GM19023 (cell line): ENCODE results near the gene CD96.
A peak's percentile ranks its signal among the peaks of the same experiment; 100 is the strongest.

ENCODE experiments used
- ATAC-seq: cut with Tn5 transposase; IDR thresholded peaks from one replicate; pipeline ENCODE4 v1.9.1; 2021; ENCODE audit warnings: mild to moderate bottlenecking, moderate library complexity; ENCODE audit not compliant: unreplicated experiment

Gene CD96

DNA sequence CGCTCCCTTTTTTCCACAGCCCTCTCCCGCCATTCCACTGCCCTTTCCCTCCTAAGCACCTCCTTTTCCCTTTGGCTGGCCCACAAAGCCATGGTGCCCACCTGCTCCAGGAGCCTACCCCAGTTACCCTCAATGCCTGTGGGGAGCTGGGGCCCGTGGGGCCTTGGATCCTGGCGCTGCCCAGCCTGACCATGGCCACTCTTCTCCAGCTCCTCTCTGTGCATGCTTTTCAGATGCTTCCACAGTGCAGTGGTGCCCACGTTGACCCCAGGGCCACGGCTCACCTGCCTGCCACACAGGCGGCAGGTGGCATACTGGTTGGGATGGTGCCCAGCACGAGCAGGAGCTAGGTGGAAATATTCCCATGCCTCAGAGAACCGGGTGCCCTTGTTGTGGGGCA, 51.7 kb downstream of the CD96 start:
- ATAC-seq: no peak

- ATAC-seq: peak; percentile 74
Measured at GRCh38 chr3:111594205-111594604, 52.2 kb downstream of the CD96 start.

DNA sequence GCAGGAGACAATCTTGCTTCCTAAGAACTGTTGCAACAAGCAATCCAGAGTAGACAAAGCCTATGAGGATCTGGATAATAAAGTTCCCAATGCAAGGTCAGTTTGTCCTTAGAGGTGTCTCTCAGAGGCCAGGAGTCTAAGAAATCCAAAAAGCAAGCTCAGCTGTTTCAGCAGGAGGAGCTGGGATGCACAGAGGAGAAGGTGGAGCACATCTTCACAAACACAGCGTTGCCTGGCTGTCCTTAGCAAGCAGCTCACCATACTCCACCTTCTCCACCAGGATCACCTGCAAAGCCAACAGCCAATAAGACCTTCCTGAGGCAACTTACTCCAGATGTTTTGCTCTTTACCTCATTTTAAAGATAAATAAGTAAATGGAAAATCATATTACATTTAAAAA, 52.8 kb downstream of the CD96 start:
- ATAC-seq: no peak

- peak; percentile 49 for ATAC-seq
Measured at GRCh38 chr3:111595232-111595631, 53.2 kb downstream of the CD96 start, which contains the start of gene ZBED2. Gene ZBED2, minus strand, starts transcription at chr3:111595346. Its CDS starts 1,145 bp downstream, at chr3:111594201.

DNA sequence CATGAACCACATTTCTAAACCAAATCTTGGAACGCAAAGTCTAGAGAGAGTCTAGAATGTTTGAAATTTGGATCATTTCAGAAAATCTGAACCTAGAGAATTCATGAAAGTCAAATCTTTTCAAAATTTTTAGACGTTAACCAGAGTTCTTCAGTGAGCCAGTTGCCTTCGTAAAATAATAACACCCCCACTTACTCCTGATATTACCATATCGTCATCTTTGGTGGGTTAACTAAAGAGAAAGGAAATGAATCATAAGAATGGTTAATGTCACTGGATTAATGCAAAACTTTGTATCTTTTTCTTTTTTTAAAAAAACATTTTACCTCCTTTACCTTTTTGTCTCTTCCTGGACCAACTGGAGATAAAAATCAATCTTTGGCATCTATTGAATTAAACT, 54.3 kb downstream of the CD96 start:
- no peak for ATAC-seq

GRCh38 chr3:111598139-111598538, 56.1 kb downstream of the CD96 start:
- ATAC-seq: no peak

DNA sequence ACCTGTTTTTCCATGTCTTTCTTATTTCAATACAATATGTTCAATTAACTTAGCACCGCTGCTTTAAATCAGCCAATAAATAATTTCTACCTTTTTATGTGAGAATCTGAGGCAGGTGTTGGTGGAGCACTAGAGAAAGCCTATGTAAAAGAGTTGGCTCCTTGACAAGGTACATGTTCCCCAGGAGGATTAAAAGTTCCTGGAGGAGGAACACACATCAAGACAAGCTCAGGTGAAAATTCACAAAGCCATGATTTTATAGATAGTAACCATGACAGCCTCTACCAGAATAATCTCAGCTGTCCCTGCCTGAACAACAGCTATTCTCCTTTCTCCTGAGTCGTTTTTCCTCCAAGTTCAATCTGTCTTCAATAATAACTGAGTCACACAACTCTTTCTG, 56.6 kb downstream of the CD96 start:
- no peak for ATAC-seq

GRCh38 chr3:111601810-111602209, 59.8 kb downstream of the CD96 start:
- ATAC-seq: no peak

DNA sequence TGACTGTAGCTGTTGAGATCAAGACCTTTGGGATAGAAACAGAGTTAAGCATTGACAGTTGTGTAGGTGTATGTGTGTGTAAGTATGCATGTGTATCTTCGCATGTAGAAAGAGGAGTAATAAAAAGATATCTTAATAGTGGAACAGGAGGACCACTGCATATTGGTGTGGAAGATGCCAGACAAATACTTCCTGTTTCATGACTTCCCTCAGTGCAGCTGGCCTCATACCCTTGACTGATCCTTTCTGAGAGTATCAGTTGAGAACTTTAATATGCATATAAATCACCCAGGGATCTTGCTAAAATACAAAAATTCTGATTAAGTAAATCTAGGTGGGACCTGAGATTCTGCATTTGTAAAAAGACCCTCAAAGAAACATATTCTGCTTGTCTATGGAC, 61.7 kb downstream of the CD96 start:
- ATAC-seq: peak; percentile 58

DNA sequence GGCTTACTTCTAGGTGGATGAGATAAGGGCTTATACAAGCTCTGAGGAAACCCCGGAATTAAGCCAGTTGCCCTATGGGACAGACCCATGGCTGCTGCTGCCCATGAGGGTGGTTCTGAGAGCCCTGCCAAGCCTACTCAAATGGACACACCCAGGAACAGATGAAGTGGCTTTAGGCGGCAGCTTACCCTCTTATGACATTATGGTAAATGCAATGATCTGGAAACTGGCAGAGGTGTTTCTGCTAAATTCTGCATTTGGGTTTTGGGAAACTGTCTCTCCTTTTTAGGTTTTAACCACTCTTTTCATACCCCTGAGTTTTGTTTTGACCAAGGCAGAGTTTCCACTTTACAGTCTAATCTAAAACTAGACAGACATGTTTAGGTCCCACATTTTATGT, 62.1 kb downstream of the CD96 start:
- peak; percentile 27 for ATAC-seq

DNA sequence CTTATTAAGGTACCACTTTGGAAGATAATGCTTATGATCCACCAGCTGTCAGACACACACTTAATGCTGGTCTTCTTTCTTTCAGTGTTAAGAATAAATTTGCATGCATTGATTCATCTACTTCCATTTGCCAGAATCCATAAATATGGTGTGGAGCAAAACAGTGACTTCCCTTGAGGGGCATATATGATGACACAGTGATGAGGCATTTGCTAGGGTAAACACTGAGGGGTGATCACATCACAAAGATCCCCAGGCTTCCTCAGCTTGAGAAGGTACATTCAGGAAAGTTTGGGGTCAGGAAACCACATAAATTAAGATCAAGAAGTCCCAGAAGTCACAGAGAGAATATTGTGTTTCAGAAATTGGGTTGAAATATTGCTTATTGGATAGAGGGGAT, 63.0 kb downstream of the CD96 start:
- no peak for ATAC-seq

- no peak for ATAC-seq
Measured at GRCh38 chr3:111605493-111605892, 63.5 kb downstream of the CD96 start.

GRCh38 chr3:111607240-111607920, 65.4 kb downstream of the CD96 start:
- ATAC-seq: no peak

GRCh38 chr3:111608383-111608782, 66.4 kb downstream of the CD96 start:
- ATAC-seq: no peak

DNA sequence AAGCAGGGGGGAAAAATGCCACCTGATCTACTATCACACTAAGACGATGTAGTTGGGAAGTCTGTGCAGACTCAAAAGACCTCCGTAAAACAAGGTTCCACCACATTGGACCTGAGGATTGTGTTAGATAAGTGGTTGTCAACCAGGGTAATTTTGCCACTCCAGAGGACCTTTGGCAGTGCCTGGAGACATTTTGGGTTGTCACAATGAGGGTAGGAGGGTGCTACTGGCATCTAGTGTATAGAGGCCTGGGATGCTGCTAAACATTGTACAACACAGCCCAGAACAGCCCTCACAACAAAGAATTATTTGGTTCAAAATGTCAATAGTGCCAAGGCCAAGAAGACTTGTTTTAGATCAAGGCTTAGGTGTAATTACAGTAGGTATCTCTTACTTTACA, 67.7 kb downstream of the CD96 start:
- no peak for ATAC-seq

DNA sequence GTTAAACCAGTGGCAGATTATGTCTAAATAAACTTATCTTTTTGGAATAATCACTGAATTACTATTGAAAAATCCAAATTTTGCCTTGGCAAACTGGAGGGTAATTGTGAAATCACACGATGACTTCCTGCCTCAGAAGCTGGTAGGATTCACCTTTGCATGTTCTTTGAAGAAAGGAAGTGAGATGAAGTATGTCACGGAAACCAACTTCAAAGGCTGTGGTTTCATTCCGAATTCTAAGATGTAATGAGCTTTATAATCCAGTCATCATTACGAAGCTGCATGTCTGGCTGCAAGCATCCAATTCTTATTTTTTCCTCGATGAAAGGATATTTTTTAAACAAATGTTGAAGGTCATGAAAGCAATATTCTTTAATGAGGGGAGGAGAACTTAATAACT, 68.2 kb downstream of the CD96 start:
- ATAC-seq: peak; percentile 90

- peak; percentile 27 for ATAC-seq
Measured at GRCh38 chr3:111610612-111611054, 68.6 kb downstream of the CD96 start.

DNA sequence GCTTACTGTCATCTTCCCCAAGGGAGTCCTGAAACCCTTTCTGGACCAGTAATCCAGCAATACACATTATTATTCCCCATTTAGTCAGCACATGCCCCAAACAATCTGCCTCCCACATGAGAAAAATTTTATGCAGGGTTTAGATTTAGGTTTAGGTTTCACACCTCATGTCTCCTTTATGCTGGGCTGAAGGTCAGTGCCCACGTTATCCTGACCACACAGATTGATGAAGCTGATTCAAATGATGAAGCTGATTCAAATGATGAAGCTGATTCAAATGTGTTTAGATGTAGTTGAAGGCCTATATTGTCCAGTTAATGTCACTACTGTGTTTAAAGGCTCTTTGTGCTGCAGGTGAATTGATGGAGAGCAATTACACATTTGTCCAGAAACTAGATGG, 71.3 kb downstream of the CD96 start:
- ATAC-seq: no peak

DNA sequence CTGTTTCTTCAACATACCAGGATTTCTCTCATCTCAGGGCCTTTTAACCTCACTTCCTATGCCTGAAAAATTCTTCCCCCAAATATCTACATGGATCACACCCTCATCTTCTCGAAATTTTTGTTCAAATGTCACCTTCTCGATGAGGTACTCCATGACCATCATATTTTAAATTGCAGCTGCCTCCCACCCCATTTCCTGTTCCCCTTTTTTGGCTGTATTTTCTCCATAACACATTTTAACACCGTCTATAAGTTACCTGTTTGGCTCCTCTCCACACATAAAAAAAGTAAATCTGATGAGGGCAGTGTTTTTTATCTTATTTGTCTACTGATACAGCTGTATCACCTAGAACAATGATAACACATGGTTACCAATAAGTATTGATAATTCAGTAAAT, 73.9 kb downstream of the CD96 start:
- ATAC-seq: no peak

DNA sequence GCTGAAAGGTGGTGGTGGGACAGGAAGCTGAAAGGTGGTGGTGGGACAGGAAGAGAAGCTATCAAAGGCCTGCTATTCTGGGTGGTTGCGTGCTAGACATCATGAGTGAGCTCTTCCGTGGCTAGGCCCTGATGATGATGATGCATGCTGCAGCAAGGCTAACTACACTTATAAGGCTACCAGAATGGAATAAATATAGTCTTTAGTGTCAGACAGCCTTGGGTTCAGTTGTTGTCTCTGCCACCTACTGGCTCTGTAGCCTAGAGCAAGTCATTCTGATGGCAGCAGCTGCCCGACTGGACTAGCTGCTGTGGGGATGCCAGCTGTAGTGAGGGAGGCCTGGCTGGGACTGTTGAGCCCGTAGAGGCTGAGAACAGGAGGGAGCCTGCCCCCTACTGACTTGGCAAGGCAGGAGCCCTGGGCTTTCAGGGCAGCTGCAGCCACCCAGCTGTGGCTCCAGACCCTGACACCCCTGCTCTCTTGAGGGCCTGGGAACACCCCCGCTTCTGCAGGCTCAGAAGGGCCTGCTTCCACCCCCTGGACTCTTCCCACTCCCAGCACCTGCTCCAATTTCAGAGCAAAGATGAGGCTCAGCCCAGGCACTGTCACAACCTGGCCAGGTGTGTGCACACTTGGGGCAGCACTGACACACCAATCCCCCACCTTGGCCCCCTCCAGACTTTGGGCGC, 74.6 kb downstream of the CD96 start:
- ATAC-seq: peak; percentile 90

GRCh38 chr3:111617406-111617805, 75.4 kb downstream of the CD96 start:
- no peak for ATAC-seq

GRCh38 chr3:111617912-111618601, 76.1 kb downstream of the CD96 start:
- no peak for ATAC-seq
